Neural cell (in vitro differentiated cells): ENCODE results near the gene HOXC11. TPM values are rescaled to one million over a fixed set of nuclear protein-coding genes. Genes with fewer than 3 reads are reported as not detected.

ENCODE experiments used
- H2AFZ ChIP-seq: fragments of 200-600, 300-800 bp; sonication (generic), shearing (Covaris generic); 2 replicates; pipeline ENCODE4 v1.6.0; 2014; ENCODE audit warnings: low read depth, mild to moderate bottlenecking, antibody characterized with exemption, low read length, moderate library complexity
- H3F3A ChIP-seq: fragments of 200-600 bp; shearing (Covaris generic); 2 replicates; pipeline ENCODE4 v1.6.1; 2016; ENCODE audit warnings: mild to moderate bottlenecking, moderate library complexity, mixed read lengths, antibody characterized with exemption, low read length; ENCODE audit not compliant: insufficient read depth, poor library complexity, severe bottlenecking
- H3K27ac ChIP-seq: fragments of 200-600, 300-800 bp; sonication (generic), shearing (Covaris generic); 2 replicates; pipeline ENCODE4 v1.5.1; 2014; ENCODE audit warnings: mild to moderate bottlenecking, low read length, moderate library complexity
- H3K27me3 ChIP-seq: fragments of 300-800, 200-600 bp; sonication (generic), shearing (Covaris generic); 2 replicates; pipeline ENCODE4 v1.6.0; 2014; ENCODE audit warnings: mild to moderate bottlenecking, low read depth, low read length, moderate library complexity; ENCODE audit not compliant: insufficient read depth
- H3K36me3 ChIP-seq: fragments of 300-800, 200-600 bp; sonication (generic), shearing (Covaris generic); 2 replicates; pipeline ENCODE4 v1.5.1; 2014; ENCODE audit warnings: mild to moderate bottlenecking, antibody characterized with exemption, low read length, moderate library complexity; ENCODE audit not compliant: insufficient read depth
- H3K4me2 ChIP-seq: fragments of 300-800, 200-600 bp; sonication (generic), shearing (Covaris generic); 2 replicates; pipeline ENCODE4 v1.6.0; 2014; ENCODE audit warnings: mild to moderate bottlenecking, low read length
- H3K4me3 ChIP-seq: fragments of 300-800, 200-600 bp; sonication (generic), shearing (Covaris generic); 2 replicates; pipeline ENCODE4 v1.5.1; 2014; ENCODE audit warnings: mild to moderate bottlenecking, low read length, moderate library complexity
- H3K79me2 ChIP-seq: fragments of 200-600 bp; shearing (Covaris generic); replicated peaks from 2 replicates; pipeline ENCODE4 v1.6.0; 2014; ENCODE audit warnings: mild to moderate bottlenecking, low read length, moderate library complexity; ENCODE audit not compliant: insufficient read depth
- H3K9ac ChIP-seq: fragments of 300-800, 200-600 bp; sonication (generic), shearing (Covaris generic); 2 replicates; pipeline ENCODE4 v1.6.1; 2016; ENCODE audit warnings: mild to moderate bottlenecking, low read length, mixed read lengths
- H3K9me2 ChIP-seq: fragments of 200-600 bp; shearing (Covaris generic); 2 replicates; pipeline ENCODE4 v1.6.1; 2016; ENCODE audit warnings: mild to moderate bottlenecking, low read length, mixed read lengths; ENCODE audit not compliant: insufficient read depth
- H3K9me3 ChIP-seq: fragments of 200-600, 300-800 bp; sonication (generic), shearing (Covaris generic); 2 replicates; pipeline ENCODE4 v1.6.1; 2016; ENCODE audit warnings: mild to moderate bottlenecking, mixed run types, low read length, moderate library complexity, mixed read lengths
- H4K20me1 ChIP-seq: fragments of 200-600 bp; shearing (Covaris generic); 2 replicates; pipeline ENCODE4 v1.6.1; 2016; ENCODE audit warnings: mild to moderate bottlenecking, mixed run types; ENCODE audit not compliant: insufficient read depth
- EZH2 ChIP-seq: fragments of 200-600, 300-800 bp; shearing (Covaris generic), sonication (generic); IDR thresholded peaks from 2 replicates; pipeline ENCODE4 v1.6.1; 2014; ENCODE audit warnings: antibody characterized with exemption, low read length, borderline replicate concordance, mild to moderate bottlenecking; ENCODE audit not compliant: insufficient read depth, poor library complexity, severe bottlenecking
- RAD21 ChIP-seq: fragments of 450-650 bp; conservative IDR thresholded peaks from 2 replicates; pipeline ENCODE4 v1.6.1; 2014; ENCODE audit warnings: antibody characterized with exemption, mild to moderate bottlenecking, moderate library complexity
- SMC3 ChIP-seq: fragments of 450-650 bp; conservative IDR thresholded peaks from 2 replicates; pipeline ENCODE4 v1.6.1; 2014; ENCODE audit warnings: antibody characterized with exemption, mild to moderate bottlenecking, moderate library complexity; ENCODE audit not compliant: poor library complexity
- polyA plus RNA-seq: library from polyadenylated mRNA; depleted of rRNA; stranded (reverse); fragments of >200 nt; gene quantifications from 2 replicates; pipeline ENCODE4 v1.2.3, GENCODE V29; 2014
- TF ChIP-seq, protein P1 (sequence below): IDR thresholded peaks from 2 replicates; pipeline ENCODE4 v1.6.1; 2012; ENCODE audit warnings: borderline replicate concordance

Gene HOXC11
- polyA plus RNA-seq, 1 donor from 2014 or later, result not detected

DNA sequence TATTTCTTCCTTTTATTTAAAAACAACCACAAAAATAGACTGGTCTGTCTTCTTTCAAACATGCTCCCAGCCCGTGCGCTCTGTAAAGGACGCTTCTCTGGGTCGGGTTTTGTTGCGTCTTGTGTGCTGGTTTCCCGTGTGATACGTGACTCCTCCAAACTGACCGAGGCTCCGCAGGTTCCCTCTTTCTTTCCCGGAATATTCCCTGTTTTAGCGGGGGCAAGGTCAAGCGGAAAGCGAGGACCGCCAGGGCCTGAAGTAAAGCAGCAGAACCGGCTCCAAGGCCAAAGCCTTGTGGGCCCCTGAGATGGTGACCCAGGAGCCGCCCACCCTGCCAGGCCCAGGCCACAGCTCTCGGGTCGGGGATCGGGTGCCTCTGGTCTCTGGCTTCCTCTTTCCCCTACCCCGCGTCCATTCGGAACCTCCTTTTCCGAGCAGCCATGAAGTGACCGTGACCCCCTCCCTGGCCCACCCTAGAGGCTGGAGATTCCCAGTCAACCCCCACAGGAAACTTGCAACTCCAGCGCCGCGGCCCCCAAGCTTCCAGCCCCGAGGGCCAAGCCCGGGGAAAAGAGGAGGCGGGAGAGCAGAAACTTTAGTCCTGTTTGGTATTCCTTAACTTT lies 11.1 kb downstream of the HOXC11 start:
- TF ChIP-seq, protein P1, sequence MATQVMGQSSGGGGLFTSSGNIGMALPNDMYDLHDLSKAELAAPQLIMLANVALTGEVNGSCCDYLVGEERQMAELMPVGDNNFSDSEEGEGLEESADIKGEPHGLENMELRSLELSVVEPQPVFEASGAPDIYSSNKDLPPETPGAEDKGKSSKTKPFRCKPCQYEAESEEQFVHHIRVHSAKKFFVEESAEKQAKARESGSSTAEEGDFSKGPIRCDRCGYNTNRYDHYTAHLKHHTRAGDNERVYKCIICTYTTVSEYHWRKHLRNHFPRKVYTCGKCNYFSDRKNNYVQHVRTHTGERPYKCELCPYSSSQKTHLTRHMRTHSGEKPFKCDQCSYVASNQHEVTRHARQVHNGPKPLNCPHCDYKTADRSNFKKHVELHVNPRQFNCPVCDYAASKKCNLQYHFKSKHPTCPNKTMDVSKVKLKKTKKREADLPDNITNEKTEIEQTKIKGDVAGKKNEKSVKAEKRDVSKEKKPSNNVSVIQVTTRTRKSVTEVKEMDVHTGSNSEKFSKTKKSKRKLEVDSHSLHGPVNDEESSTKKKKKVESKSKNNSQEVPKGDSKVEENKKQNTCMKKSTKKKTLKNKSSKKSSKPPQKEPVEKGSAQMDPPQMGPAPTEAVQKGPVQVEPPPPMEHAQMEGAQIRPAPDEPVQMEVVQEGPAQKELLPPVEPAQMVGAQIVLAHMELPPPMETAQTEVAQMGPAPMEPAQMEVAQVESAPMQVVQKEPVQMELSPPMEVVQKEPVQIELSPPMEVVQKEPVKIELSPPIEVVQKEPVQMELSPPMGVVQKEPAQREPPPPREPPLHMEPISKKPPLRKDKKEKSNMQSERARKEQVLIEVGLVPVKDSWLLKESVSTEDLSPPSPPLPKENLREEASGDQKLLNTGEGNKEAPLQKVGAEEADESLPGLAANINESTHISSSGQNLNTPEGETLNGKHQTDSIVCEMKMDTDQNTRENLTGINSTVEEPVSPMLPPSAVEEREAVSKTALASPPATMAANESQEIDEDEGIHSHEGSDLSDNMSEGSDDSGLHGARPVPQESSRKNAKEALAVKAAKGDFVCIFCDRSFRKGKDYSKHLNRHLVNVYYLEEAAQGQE, result no peak
- TF ChIP-seq SMC3 (no peak), EZH2 (peak; percentile 30)
- no peaks in the 10 kb centered on the region for H4K20me1 ChIP-seq
- H3K4me2 ChIP-seq, result no peak overlapping the region
- H3K27me3 ChIP-seq, result peaks cover 100% of the 10 kb centered on the region
- no peaks in the 10 kb centered on the region for H3K36me3 ChIP-seq
- H2AFZ ChIP-seq, result no peak overlapping the region
- H3K9ac ChIP-seq, result no peak overlapping the region
- H3K4me3 ChIP-seq, result no peak overlapping the region
- no peak overlapping the region for H3K27ac ChIP-seq
- H3K79me2 ChIP-seq, result no peaks in the 10 kb centered on the region
- no peaks in the 10 kb centered on the region for H3K9me2 ChIP-seq
- H3F3A ChIP-seq, result no peaks in the 10 kb centered on the region
- H3K9me3 ChIP-seq, result no peaks in the 10 kb centered on the region

DNA sequence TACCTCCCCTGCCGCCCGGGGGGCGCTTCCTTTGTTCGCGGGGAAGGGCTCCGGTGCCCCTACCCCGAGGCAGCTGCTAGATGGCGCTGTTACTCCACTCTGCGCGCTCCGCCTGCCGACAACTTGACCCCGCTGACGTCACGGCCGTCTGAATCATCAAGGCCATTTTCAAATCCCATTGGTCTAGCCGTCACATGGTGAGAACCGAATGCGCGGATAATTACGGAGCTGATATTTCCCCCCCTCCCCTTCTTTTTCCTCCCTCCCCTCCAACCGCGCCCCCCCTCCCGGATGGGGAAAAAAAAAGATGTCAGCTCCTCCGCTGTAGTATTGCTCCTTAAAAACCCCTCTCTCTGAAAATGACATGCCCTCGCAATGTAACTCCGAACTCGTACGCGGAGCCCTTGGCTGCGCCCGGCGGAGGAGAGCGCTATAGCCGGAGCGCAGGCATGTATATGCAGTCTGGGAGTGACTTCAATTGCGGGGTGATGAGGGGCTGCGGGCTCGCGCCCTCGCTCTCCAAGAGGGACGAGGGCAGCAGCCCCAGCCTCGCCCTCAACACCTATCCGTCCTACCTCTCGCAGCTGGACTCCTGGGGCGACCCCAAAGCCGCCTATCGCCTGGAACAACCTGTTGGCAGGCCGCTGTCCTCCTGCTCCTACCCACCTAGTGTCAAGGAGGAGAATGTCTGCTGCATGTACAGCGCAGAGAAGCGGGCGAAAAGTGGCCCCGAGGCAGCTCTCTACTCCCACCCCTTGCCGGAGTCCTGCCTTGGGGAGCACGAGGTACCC lies 12.2 kb downstream of the HOXC11 start, which contains the start of gene HOXC10:
HOXC10 (plus strand) TSS at position 246 of the 791 bp plus-strand sequence; CDS start at position 360, 114 bp downstream.
- H3K27me3 ChIP-seq, result peaks cover 100% of the 10 kb centered on the region
- no peaks in the 10 kb centered on the region for H3F3A ChIP-seq
- H2AFZ ChIP-seq, result no peak within 1 kb of the TSS
- TF ChIP-seq, protein P1, result no peak
- TF ChIP-seq RAD21, result peak; percentile 37
- H4K20me1 ChIP-seq, result no peaks in the 10 kb centered on the region
- no peaks in the 10 kb centered on the region for H3K9me3 ChIP-seq
- H3K9me2 ChIP-seq, result no peaks in the 10 kb centered on the region
- no peaks in the 10 kb centered on the region for H3K79me2 ChIP-seq
- no peak within 1 kb of the TSS for H3K9ac ChIP-seq
- H3K4me3 ChIP-seq, result peak within 1 kb of the TSS; percentile 52
- H3K4me2 ChIP-seq, result no peak within 1 kb of the TSS
- H3K27ac ChIP-seq, result no peak within 1 kb of the TSS
- no peaks in the 10 kb centered on the region for H3K36me3 ChIP-seq
